ENCODE data around the gene SLC35D3. TPM values are rescaled to one million over a fixed set of nuclear protein-coding genes. Genes with fewer than 3 reads are reported as not detected.

The SLC35D3 gene
- total and polyA plus RNA-seq, 2 donors (not counting 1 experiment from before 2014, with no cell fraction given), result not detected

GRCh38 chr6:136923116-136923953 is 1.2 kb downstream of the SLC35D3 start:
- Histone ChIP-seq H3K9me3 (ENCODE audit: control extremely low read depth in 1 of 3, control insufficient read depth in 2 of 3, insufficient read depth in 1 of 3, low read length in 2 of 3) (peaks cover 0 to 27% (median 0%) of the 10 kb centered on the region in 3 donors), H3K36me3 (replicated peaks in 1 of 2; ENCODE audit: control extremely low read depth in 1 of 2, control insufficient read depth in 1 of 2, extremely low read depth in 1 of 2, insufficient read depth in 2 of 2, low read length in 1 of 2) (no peaks in the 10 kb centered on the region), H3K4me3 (ENCODE audit: control extremely low read depth in 1 of 5, extremely low read depth in 1 of 5, insufficient read depth in 1 of 5, low read depth in 2 of 5, low read length in 4 of 5) (peak overlapping the region in 3 of 5 experiments; percentile 2 to 64 (median 11)), H3K79me2 (ENCODE audit: control insufficient read depth, insufficient read depth, low read length) (no peaks in the 10 kb centered on the region), H3K27ac (ENCODE audit: low read length in 2 of 2) (no peak overlapping the region), H3K27me3 (replicated peaks in 1 of 4; ENCODE audit: control extremely low read depth in 1 of 4, control insufficient read depth in 3 of 4, insufficient read depth in 4 of 4, low read length in 3 of 4) (peaks cover 0 to 54% (median 32%) of the 10 kb centered on the region in 4 experiments), H3K9ac (ENCODE audit: low read length) (peak overlapping the region; percentile 66), H4K20me1 (ENCODE audit: control insufficient read depth, insufficient read depth, low read length, poor library complexity, severe bottlenecking) (no peaks in the 10 kb centered on the region), H3K4me2 (replicated peaks; ENCODE audit: low read depth, low read length, poor library complexity, severe bottlenecking) (peak overlapping the region; percentile 98), H2AFZ (ENCODE audit: insufficient read depth, low read depth, low read length, poor library complexity, severe bottlenecking) (peak overlapping the region; percentile 25), H3K4me1 (ENCODE audit: control insufficient read depth in 2 of 2, insufficient read depth in 2 of 2, low read length in 2 of 2) (peaks cover 33 to 38% of the 10 kb centered on the region in 2 donors)
- DNase-seq (peak; percentile 39), ATAC-seq (ENCODE audit: low read depth) (no peak)
- TF ChIP-seq EZH2 (IDR thresholded peaks at IDR 0.05; ENCODE audit: borderline replicate concordance, insufficient read depth, low read depth, low read length, poor library complexity, severe bottlenecking) (no peak), CTCF (IDR thresholded peaks at IDR 0.05) (no peak)
- CTCF ChIA-PET, result interaction anchor here (2.2 kb wide), 1 partner anchor 279 kb away, joined by 17 read pairs; no protein-coding TSS in a partner anchor
- Mint-ChIP-seq H3K4me1 (peaks cover 30% of the 10 kb centered on the region), H3K9me3 (ENCODE audit: insufficient read depth) (no peaks in the 10 kb centered on the region), H3K27ac (no peak overlapping the region), H3K27me3 (peaks cover 42% of the 10 kb centered on the region), H3K4me3 (peak overlapping the region; percentile 89)
- intact Hi-C loops (cut with micrococcal nuclease), result loop anchor here (10.0 kb wide), 2 partner anchors 99 to 129 kb away; partner anchors contain the start of genes MAP3K5 and PEX7
- WGBS (ENCODE audit: insufficient coverage), result 4% methylated on average over 60 of the region's 65 CpGs
- POLR2A ChIA-PET, result no interaction called here

Data from B cell (primary cell).